ENCODE measurements around the gene PPM1J.
A peak's percentile ranks its signal among the peaks of the same experiment; 100 is the strongest.
"Not testable (repeated sequence)": the region's sequence is repeated elsewhere in the genome, so short reads cannot be mapped to it uniquely, and the experiment has no call there.

PPM1J gene, protein sequence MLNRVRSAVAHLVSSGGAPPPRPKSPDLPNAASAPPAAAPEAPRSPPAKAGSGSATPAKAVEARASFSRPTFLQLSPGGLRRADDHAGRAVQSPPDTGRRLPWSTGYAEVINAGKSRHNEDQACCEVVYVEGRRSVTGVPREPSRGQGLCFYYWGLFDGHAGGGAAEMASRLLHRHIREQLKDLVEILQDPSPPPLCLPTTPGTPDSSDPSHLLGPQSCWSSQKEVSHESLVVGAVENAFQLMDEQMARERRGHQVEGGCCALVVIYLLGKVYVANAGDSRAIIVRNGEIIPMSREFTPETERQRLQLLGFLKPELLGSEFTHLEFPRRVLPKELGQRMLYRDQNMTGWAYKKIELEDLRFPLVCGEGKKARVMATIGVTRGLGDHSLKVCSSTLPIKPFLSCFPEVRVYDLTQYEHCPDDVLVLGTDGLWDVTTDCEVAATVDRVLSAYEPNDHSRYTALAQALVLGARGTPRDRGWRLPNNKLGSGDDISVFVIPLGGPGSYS

DNA sequence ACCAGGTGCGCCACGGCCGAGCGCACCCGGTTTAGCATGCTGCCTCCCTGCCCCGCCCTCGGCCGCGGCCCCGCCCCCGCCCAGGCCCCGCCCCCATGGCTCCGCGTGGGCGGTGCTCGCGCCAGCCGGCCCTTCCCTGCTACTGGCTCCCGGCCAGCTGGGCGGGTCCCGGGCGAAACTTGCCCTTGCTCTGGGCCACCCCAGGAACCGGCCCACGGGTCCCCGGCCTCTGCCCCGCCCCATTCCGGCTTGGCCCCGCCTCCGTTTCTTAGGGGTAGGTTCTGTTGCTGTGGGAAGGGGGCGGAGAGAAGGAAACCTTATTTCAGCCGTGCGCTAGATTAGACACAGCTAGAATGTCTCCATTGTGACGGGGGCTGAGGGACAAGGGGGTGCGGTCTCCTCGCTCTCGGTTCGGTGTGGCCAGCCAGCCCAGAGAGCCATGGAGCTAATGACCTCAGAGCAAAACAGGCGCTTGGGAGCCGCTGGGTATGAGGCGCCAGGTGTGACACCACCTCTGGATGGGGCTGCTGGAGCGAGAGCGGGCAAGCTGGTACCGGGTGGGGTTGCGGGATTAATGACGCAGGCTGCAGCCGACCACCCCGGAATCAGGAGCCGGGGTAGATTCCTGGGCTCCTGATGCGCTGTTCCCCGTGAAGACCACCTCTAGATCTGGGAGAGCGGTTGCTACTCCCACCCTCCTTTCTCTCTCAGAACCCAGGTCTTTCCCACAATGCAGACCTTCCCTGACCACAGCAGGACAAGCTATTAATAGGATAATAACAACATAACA lies at the start of gene PPM1J:
Gene PPM1J (minus strand): TSS at position 69 of the 790 bp plus-strand sequence. CDS start 31 bp downstream, at position 38.
- DNase-seq, result peak; percentile 95

DNA sequence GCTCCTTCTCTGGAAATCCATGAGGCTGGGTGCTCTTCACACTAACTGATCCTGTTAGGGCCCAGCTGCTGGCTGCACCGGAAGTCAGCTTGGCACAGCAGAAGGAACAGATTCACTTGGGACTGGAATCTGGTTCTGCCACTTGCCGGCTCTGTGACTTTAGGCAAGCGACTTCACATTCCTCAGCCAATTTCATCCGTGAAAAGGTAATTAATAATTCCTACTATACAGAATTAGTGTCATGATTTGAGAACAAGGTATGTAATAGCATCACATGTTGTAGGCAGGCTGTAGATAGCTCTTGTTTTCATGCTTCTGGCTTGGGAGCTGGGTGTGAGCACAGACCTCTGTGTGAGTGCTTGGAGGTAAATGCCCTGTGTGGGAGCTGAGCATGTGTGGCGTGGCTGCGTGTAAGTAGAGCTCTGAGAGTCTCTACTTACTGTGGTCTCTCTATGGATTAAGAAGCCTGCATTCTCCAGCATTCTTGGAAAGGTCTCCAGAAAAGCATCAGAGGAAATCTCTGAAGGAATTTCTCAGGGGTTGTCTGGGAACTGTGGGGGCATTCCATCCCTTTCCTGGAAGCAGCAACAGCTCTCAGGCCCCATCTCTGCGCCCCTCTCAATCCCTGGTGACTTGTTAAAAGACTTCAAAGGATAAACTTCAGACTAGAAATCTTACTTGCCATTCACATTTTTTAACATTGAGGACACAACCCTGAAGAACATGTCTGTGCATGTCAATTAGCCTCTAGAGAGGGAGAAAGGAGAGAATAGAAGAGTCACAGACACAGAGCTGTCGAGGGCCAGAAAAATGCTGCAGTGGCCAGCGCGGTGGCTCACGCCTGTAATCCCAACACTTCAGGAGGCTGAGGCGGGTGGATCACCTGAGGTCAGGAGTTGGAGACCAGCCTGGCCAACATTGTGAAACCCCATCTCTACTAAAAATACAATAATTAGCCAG lies 47.7 kb upstream of the PPM1J start:
- DNase-seq, result peak; percentile 25

DNA sequence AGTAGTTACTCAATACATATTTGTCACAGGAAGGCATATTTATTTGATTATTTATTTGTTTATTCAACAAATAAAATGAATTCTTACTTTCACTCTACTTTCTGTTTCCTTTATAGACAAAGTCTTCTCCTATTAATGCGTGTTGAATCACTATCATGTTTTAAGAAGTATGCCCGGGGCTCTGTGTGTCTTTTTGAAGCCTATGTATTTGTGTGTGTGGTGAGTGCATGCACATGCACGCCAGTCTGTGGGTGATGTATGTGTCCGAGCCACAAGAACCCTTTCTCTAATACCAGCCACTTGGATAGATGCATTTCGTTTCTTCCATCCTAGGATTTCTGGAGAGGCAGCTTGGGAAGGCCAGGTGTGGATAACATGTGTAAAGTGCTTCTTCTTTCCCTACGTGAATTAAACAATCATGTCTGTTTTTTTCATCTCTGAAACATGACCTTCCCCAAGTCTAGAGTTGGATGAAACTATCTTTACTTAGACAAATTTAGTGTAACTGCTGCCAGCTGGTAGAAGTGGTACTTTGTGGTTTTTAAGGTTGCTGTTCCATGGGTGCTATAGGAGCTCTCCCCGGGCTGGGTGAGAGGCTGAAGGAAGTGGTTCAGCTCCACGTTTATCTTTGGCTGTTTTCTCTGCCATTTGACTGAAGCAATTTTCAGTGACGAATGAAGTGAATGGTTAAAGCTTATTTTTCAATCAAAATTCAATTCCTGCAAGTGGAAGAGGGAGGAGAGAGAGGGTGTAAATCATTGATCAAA lies 46.8 kb upstream of the PPM1J start:
- DNase-seq, result no peak

DNA sequence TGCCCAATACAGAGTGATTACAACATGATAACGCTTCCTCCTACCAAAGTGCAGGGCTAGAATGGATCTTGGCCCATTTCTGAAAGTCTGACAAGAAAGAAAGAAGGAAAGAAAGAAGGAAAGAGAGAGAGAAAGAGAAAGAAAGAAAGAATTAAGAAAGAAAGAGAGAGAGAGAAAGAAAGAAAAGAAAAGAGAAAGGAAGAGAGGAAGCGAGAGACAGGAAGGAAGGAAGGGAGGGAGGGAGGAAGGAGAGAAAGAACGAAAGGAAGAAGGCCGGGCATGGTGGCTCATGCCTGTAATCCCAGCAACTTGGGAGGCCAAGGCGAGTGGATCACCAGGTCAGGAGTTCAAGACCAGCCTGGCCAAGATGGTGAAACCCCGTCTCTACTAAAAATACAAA lies 44.1 kb upstream of the PPM1J start:
- DNase-seq, result no peak

DNA sequence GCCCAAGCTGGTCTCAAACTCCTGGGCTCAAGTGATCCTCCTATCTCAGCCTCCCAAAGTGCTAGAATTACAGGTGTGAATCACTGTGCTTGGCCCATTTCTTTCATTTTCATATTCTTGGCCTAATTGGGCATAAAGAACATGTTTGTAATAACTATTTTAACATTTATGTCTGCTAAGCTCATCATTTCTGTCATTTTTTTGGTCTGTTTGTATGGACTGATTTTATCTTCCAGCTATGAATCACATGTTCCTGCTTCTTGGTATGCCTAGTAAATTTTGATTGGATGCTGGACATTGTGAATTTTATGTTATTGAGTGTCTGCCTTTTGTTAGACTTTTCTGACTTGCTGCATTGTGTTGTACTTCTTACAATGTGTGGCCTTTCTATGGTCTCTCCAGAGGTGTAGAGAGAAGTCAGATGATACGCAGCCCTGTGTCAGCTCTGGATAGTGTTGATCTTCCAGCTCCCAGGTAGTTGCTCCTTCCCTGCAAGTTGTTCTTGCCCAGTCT lies 39.0 kb upstream of the PPM1J start:
- no peak for DNase-seq

DNA sequence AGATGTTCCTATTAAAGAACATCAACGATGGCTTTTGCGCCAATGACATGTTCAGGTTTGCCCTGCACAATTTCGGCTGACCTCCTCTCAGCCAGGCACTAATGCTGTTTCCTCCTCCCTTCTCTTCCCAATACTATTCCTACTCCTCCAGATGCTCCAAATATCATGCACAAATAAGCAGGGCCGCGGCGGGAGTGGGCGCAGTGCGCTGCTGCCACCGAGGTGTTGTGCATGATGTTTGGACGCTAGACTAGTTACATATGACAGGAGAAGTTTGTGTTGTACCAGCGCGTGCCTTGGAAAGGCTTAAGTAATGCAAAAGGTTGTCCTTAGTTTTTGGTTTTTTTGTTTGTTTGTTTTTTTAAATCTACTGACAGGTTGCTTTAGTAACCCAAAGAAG lies 33.3 kb upstream of the PPM1J start:
- no peak for DNase-seq

DNA sequence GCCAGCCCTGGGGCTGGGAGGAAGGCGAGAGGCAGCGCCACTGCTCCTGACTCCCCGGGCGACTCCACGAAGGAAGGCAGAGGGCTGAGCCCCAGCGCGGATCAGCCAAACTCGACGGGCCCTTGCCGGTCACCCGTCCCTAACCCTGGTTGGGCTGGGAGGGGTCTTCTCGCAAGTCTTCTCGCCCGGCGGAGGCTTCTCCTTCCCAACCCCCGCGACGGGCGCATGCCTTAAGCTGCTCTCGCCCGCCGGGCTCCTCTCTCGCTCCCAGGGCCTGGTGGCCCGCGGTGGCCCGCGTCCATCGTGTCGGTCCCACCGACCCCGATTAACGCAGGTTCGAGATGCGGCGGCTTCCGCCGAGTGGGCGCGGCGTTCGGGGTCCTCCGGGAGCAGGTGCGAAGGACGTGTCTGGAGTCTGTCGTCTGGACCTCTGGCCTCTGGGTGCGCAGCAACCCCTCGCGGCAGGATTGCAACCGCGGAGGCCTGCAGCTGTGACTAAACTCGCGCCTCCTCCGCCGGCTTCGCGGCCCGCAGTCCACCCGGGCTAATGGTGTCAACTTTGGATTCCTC lies 29.0 kb upstream of the PPM1J start:
- peak; percentile 51 for DNase-seq

DNA sequence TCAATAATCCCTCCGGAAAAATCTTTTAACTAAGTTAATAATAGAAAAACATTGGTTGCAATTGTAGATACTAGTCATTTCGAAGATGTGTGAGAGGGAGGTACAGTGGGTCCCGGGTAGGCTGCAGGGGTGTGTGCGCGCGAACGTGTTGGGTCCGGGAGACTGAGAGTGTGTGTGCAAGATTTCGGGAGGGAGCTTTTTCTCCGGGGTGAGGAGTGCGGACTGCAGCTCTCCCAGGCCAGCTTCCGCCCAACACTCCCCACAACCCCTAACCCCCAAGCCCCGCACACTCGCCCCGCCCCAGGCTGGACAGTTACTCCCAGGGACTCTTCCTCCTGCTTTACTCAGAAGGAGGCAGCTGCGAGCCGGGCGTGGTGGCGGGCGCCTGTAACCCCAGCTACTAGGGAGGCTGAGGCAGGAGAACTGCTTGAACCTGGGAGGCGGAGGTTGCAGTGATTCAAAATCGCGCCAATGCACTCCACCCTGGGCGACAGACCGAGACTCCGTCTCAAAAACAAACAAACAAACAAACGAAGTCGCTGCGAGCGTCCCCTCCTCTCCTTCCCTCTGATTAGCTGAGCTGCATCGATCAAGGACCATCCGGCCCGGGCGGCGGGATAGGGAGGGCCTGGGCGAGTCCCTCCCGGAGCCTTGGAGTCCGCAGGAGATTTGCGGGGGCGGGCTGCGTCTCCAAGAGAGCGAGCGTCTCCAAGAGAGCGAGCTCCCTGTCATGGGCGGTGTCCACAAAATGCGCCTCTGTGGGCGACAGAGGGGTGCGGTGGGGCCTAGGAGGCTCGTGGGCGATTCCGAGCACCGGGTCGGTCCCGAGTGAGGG lies 28.3 kb upstream of the PPM1J start:
- peak; percentile 47 for DNase-seq

DNA sequence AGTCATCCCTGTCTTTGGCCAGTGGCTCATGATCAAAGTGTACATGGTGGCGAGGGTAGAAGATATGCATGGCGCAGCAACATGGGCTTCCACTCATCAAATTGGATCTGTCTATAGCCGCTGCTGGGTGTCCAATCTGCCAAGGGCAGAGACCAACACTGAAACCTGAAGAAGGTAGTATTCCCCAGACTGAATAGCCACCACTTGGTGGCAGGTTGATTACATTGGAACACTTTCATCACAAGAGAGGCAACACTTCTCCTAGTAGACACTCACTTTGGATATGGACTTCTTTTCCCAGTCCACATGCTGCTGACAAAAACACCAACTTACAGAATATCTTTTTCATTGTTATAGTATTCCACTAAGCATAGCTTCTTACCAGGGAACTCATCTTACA lies 22.4 kb upstream of the PPM1J start:
- no peak for DNase-seq

DNA sequence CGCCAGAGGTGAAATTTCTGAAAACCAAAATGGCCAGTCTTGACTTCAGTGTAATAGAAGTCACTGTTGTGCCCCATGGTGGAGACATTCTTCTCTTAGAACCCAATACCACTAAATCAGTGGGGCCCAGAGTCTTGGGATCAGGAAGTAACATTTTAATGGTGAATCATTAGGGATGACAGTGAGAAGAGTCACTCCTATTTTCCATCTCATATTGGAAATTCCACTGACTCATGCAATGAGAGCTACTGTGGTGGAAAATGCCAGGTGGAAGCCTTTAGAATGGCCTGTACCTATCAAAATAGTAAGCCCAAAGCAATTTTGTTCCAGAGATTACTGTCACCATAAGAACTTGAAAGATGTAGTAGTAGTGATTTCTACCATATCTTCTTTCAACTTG lies 20.6 kb upstream of the PPM1J start:
- peak; percentile 92 for DNase-seq

DNA sequence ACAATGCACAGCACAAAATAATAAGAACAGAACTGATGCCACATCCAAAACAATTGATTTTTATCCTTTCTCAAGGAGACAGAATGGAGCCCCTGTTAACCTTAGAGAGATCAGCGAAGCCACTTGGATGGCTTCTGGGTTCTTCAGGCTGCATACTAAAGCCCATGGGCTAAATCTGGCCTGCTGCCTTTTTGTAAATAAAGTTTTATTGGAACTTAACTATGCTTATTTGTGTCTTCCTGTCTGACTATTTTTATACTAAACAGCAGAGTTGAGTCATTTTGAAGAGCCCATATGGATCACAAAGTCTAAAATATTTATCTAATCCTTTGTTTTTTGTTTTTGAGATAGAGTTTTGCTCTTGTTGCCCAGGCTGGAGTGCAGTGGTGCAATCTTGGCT lies 16.3 kb upstream of the PPM1J start:
- no peak for DNase-seq

DNA sequence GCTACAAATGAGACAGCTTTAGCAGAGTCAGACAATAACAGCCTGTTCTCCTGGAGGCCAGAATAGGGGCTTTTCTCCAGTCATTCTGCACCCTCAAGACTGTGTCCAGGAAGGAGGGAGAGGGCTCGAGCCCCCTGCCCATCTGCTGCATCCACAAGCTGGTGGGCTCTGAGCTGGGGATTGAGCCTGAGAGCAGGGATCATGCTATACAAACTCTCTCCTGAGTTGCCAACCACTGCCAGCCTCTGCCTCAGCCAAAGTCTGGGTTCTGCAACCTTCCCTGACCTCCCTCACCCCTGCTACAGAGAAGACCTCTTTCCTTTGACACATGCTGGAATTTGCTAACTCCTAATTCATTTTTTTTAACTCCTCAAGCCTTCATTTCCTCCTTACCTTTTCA lies 14.8 kb upstream of the PPM1J start:
- no peak for DNase-seq

DNA sequence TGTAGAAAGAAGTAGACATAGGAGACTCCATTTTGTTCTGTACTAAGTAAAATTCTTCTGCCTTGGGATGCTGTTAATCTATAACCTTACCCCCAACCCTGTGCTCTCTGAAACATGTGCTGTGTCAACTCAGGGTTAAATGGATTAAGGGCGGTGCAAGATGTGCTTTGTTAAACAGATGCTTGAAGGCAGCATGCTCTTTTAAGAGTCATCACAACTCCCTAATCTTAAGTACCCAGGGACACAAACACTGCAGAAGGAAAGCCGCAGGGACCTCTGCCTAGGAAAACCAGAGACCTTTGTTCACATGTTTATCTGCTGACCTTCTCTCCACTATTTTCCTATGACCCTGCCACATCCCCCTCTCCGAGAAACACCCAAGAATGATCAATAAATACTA lies 13.9 kb upstream of the PPM1J start:
- DNase-seq, result not testable (repeated sequence)

DNA sequence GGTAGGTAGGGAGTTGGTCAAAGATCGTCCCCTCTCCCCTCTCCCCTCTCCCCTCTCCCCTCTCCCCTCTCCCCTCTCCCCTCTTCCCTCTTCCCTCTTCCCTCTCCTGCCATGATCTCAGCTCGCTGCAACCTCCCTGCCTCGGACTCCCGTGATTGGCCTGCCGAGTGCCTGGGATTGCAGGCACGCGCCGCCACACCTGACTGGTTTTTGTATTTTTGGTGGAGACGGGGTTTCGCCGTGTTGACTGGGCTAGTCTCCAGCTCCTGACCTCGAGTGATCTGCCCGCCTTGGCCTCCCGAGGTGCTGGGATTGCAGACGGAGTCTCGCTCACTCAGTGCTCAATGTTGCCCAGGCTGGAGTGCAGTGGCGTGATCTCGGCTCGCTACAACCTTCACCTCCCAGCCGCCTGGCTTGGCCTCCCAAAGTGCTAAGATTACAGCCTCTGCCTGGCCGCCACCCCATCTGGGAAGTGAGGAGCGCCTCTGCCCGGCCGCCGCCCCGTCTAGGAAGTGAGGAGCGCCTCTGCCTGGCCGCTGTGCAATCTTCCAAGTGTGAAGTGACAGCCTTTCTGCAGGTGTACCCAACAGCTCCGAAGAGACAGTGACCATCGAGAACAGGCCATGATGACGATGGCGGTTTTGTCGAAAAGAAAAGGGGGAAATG lies 13.3 kb upstream of the PPM1J start:
- DNase-seq, result not testable (repeated sequence)

DNA sequence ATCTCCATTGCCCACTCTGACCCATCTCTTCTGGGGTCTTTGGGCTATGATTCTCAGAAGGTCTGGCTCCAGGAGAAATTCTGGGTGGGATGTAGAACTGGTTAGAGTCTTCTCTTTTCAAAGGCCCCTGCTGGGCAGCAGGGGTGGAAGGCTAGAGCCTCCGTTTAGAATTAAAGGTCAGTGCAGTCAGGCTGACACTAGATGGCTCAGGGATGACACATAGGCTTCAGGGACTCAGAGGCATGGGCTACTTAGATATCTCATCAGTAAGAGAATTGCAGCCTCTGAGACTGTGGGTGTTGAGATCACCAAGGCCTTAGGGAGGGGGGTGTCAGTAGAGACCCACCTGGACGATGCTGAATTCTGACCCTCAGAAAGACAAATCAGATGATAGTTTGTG lies 12.6 kb upstream of the PPM1J start:
- peak; percentile 69 for DNase-seq

DNA sequence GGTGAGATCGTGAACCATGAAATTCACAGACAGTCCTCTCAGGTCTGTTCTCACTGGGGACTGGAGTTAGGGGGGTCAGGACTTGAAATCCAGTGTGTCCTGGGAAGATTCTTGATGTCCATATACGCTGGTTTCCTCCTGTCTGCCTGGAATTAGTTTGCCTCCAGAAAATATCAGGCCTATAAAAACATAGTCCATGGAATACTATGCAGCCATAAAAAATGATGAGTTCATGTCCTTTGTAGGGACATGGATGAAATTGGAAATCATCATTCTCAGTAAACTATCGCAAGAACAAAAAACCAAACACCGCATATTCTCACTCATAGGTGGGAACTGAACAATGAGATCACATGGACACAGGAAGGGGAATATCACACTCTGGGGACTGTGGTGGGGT lies 9.1 kb upstream of the PPM1J start:
- not testable (repeated sequence) for DNase-seq

DNA sequence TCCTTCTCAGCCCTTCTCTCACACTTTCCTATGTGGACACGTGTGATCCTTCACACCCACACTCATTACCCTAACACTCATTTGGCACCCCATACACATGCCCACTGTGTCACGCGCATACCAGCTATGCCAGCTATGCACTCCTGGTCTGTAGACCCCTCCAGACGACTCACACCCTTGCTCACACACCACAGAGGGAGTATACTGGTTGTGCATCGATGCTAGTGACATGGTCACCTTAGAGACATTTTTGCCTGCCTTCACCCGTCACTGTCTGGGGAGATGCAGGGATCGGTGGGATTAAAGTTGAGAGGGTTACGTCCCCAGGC lies 8.3 kb upstream of the PPM1J start:
- DNase-seq, result no peak

DNA sequence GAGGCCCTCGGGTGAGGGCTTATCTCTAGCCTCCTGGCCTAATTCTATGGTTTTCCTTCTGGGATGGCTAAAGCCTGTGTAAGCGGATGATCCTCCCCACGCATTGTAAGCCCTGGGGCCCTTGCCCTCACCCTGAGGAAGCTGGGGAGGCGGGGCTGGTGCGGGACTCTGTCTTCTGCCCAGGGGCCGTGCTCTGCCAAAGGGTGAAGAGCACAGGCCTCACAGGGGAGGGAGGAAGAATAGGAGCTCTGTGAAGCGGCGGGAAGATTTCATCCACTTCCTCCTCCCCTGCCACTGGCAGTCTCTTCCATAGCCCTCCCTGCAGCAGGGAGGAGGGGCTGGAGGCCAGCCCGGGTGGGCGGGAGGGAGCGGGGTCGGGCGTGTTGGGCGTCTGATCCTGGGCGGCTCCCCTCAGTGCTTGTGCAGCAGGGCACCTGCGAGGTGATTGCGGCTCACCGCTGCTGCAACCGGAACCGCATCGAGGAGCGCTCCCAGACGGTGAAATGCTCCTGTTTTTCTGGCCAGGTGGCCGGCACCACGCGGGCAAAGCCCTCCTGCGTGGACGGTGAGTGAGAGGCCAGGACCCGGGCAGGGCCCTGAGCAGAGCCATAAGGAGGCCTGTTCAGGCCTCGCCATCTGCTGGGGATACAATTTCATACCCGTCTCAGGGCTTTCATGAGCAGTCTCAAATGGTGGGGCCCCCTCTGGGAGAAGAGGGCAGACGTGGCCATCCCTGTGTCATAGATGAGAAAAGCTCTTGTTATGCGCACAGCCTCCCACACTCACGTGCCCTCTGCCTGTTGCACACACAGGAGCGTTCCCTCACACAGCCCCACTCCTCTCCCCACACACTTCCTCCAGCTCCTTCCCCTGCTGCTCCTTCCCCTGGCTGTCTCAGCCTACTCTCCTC lies 7.7 kb upstream of the PPM1J start:
- DNase-seq, result peak; percentile 56

DNA sequence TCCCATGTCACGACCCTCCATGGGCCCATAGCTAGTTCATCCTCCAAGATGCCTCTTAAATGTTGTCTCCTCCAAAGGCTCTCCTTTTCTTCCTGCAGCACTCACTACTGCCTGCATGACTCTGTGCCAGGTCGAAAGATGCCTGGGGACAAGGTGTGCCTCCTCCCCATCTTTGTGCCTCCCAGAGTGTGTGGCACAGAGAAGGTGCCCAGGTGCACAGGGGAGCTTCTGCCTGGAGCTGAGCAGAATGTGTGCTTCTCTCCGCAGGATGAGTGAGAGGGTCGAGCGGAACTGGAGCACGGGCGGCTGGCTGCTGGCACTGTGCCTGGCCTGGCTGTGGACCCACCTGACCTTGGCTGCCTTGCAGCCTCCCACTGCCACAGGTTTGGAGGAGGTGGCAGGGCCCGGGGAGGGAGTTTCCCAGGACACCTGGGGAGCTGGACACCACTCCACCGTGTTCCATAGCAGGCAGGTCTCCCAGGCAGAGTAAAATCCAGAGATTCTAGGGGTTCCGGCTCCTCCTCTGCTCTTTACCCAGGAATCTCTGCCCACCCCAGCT lies 6.9 kb upstream of the PPM1J start:
- DNase-seq, result no peak
